Activated CD4-positive, alpha-beta memory T cell treated with anti-CD3 and anti-CD28 coated beads, Interleukin-2, amount 10 ng/mL, durations not matched to agents 7 days and 5 days (primary cell): Measurements from ENCODE around the gene RASGRF2. TPM values are rescaled to one million over a fixed set of nuclear protein-coding genes. Genes with fewer than 3 reads are reported as not detected.

Source experiments
- CTCF ChIA-PET: fragments of 350-600 bp; sonication (Branson Sonifier 250); formaldehyde crosslinking; loops from one replicate; lab custom pipeline; 2021; ENCODE audit warnings: antibody characterized with exemption, inconsistent platforms; lab: Charles Lee
- POLR2A ChIA-PET: fragments of 350-600 bp; sonication (Branson Sonifier 250); formaldehyde crosslinking; loops from one replicate; lab custom pipeline; 2021; ENCODE audit warnings: antibody characterized with exemption; lab: Charles Lee
- DNase-seq: peaks from one replicate; pipeline ENCODE4 v3.0.0-alpha.2; 2020
- H3K27ac Mint-ChIP-seq: one replicate; pipeline ENCODE4 v1.8.0; 2021; ENCODE audit warnings: mild to moderate bottlenecking, mixed read lengths
- H3K27me3 Mint-ChIP-seq: one replicate; pipeline ENCODE4 v1.8.0; 2021; ENCODE audit warnings: mixed read lengths
- H3K36me3 Mint-ChIP-seq: one replicate; pipeline ENCODE4 v1.8.0; 2021; ENCODE audit warnings: low read depth, mixed read lengths
- H3K4me1 Mint-ChIP-seq: one replicate; pipeline ENCODE4 v1.8.0; 2021; ENCODE audit warnings: mixed read lengths
- H3K4me3 Mint-ChIP-seq: one replicate; pipeline ENCODE4 v1.8.0; 2021; ENCODE audit warnings: mild to moderate bottlenecking, mixed read lengths
- H3K9me3 Mint-ChIP-seq: one replicate; pipeline ENCODE4 v1.8.0; 2021; ENCODE audit warnings: mixed read lengths
- total RNA-seq, 2 experiments: library from RNA; stranded (reverse); gene quantifications; one replicate each; pipeline ENCODE4 v1.2.3, GENCODE V29; 2021

RASGRF2 gene
- total RNA-seq, 2 experiments from 2014 or later = 2.4 to 3.3 TPM

GRCh38 chr5:80931411-80931810, 28.8 kb upstream of the RASGRF2 start:
- POLR2A ChIA-PET = no interaction called here
- no peak overlapping the region for H3K27ac Mint-ChIP-seq
- H3K9me3 Mint-ChIP-seq = no peaks in the 10 kb centered on the region
- H3K4me1 Mint-ChIP-seq = peaks cover 8% of the 10 kb centered on the region
- no peak overlapping the region for H3K4me3 Mint-ChIP-seq
- no peaks in the 10 kb centered on the region for H3K27me3 Mint-ChIP-seq
- CTCF ChIA-PET = interaction anchor here (0.6 to 1.5 kb wide), 2 partner anchors 14 to 177 kb away, joined by 3 to 6 read pairs; no protein-coding TSS in a partner anchor
- DNase-seq = no peak
- no peaks in the 10 kb centered on the region for H3K36me3 Mint-ChIP-seq

DNA sequence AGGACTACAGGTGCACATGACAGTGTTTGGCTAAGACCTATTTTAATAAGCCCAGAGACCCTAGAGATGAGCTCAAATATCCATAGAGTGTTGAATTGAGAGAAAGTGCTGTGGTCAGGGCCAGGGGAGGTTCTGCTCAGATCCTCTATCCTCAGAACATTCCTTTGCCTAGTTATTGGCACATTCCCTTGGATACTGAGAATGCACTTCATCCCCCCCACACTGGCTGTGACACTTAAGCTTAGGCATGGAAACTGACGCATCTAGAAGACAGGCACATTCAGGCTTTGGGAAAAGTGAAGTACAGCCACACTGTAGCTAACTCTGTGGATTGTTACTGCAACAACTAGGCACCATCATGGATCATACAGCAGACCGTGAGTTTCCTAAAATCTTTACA, 27.1 kb upstream of the RASGRF2 start:
- Mint-ChIP-seq H3K4me1 (peaks cover 6% of the 10 kb centered on the region), H3K4me3 (no peak overlapping the region), H3K27me3 (no peaks in the 10 kb centered on the region), H3K27ac (no peak overlapping the region), H3K9me3 (no peaks in the 10 kb centered on the region), H3K36me3 (no peaks in the 10 kb centered on the region)
- POLR2A ChIA-PET = no interaction called here
- CTCF ChIA-PET = no interaction called here
- DNase-seq = no peak

DNA sequence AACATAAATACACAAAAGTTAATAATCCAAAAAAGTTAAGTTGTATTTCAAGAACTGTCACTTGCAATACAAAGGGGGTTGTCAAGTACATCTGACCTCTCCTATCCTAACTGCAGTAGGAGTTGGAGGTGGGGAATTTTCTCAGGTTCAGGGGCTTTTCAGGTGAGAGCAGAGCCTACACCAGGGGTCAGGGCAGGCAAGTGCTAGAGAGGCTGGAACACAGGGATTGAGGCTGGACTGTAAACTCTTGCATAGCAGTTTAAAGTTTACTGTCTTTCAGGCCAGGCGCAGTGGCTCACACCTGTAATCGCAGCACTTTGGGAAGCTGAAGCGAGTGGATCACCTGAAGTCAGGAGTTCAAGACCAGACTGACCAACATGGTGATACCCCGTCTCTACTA, 25.4 kb upstream of the RASGRF2 start:
- ChIA-PET CTCF (no interaction called here), POLR2A (no interaction called here)
- no peak overlapping the region for H3K4me3 Mint-ChIP-seq
- DNase-seq = no peak
- no peaks in the 10 kb centered on the region for H3K36me3 Mint-ChIP-seq
- H3K9me3 Mint-ChIP-seq = peaks cover 2% of the 10 kb centered on the region
- peaks cover 6% of the 10 kb centered on the region for H3K4me1 Mint-ChIP-seq
- H3K27ac Mint-ChIP-seq = no peak overlapping the region
- H3K27me3 Mint-ChIP-seq = no peaks in the 10 kb centered on the region

DNA sequence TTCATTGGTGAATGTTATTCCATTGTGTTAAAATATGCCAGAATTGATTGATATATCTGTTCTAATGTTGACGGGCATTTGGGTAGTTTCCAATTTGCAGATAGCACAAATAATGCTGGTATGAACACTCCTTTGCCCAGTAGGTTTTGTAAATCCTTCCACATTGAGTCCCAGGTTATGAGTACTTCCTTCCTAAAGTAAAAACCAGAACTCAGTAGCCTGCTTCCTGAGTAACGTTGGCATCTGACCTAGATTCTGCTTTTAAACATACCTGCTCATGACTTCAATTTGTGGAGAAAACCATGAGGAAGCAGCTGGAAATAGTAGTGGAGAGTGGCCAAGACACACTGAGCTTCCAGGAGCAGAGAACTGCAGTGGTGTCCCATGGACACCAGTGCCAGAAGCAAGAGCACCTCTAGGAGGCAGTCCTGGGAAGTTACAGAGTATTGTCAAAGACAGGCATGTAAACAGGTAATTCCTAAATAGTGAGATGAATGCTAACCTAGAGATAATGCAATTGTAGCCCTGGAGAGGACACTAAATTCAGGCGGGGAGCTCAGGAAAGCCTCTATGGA, 24.3 kb upstream of the RASGRF2 start:
- Mint-ChIP-seq H3K27me3 (no peaks in the 10 kb centered on the region), H3K27ac (no peak overlapping the region), H3K9me3 (peaks cover 2% of the 10 kb centered on the region), H3K4me3 (no peak overlapping the region), H3K36me3 (no peaks in the 10 kb centered on the region), H3K4me1 (peaks cover 6% of the 10 kb centered on the region)
- DNase-seq = no peak
- CTCF ChIA-PET = interaction anchor here (0.6 to 0.7 kb wide), 2 partner anchors 19 to 63 kb away, joined by 3 to 5 read pairs; no protein-coding TSS in a partner anchor
- POLR2A ChIA-PET = no interaction called here

DNA sequence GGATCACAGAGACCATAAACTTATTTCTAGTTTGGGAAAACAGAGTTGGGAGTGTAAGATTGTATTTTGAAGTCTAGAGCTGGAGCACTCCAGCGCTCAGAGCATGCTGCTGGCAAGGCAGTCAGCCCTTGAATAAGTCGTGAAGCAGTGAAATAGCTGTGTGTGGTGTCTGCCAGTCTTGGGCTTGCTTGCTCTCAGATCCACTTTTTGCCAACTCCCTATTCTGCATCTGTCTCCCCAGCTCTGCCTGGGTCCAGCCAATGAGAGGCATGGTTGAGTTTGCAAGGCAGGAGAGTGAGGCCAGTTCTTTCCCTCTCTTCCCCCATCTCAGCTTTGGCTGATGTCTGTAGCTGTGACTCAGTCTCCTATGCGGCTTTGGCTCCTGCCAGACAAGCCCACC, 23.3 kb upstream of the RASGRF2 start:
- Mint-ChIP-seq H3K27ac (no peak overlapping the region), H3K27me3 (no peaks in the 10 kb centered on the region), H3K4me3 (no peak overlapping the region), H3K36me3 (no peaks in the 10 kb centered on the region), H3K9me3 (peaks cover 2% of the 10 kb centered on the region), H3K4me1 (peaks cover 6% of the 10 kb centered on the region)
- ChIA-PET CTCF (no interaction called here), POLR2A (no interaction called here)
- DNase-seq = no peak

- H3K36me3 Mint-ChIP-seq = no peaks in the 10 kb centered on the region
- DNase-seq = no peak
- H3K4me3 Mint-ChIP-seq = no peak overlapping the region
- H3K4me1 Mint-ChIP-seq = peaks cover 6% of the 10 kb centered on the region
- no peaks in the 10 kb centered on the region for H3K27me3 Mint-ChIP-seq
- peaks cover 2% of the 10 kb centered on the region for H3K9me3 Mint-ChIP-seq
- H3K27ac Mint-ChIP-seq = no peak overlapping the region
- CTCF ChIA-PET = no interaction called here
- POLR2A ChIA-PET = no interaction called here
Observed at GRCh38 chr5:80937584-80938356, 22.4 kb upstream of the RASGRF2 start.

GRCh38 chr5:80941496-80941895, 18.7 kb upstream of the RASGRF2 start:
- no peak for DNase-seq
- Mint-ChIP-seq H3K27me3 (no peaks in the 10 kb centered on the region), H3K4me1 (no peaks in the 10 kb centered on the region), H3K27ac (no peak overlapping the region), H3K4me3 (no peak overlapping the region), H3K9me3 (peaks cover 2% of the 10 kb centered on the region), H3K36me3 (no peaks in the 10 kb centered on the region)
- POLR2A ChIA-PET = no interaction called here
- CTCF ChIA-PET = no interaction called here

DNA sequence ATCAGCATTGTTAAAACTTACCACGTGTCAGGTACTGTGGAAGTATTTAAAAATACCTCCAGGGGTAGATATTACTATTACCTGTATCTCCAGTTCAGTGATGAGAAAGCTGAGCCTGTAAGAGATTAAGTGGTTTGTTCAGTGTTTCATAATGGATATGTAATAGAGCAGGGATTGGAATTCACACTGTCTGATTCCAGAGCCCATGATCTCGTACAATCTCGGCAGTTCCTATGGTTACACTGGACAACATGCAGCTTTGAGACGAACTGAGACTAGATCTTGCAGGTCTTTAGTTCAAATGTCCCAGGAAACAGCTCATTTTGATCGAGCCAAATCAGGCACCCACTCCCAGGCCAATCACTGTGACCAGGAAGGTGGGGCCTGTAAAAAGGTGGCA, 8.8 kb upstream of the RASGRF2 start:
- Mint-ChIP-seq H3K27me3 (peaks cover 1% of the 10 kb centered on the region), H3K36me3 (no peaks in the 10 kb centered on the region), H3K27ac (no peak overlapping the region), H3K4me3 (no peak overlapping the region), H3K4me1 (no peaks in the 10 kb centered on the region), H3K9me3 (no peaks in the 10 kb centered on the region)
- CTCF ChIA-PET = no interaction called here
- POLR2A ChIA-PET = no interaction called here
- no peak for DNase-seq

- H3K9me3 Mint-ChIP-seq = no peaks in the 10 kb centered on the region
- H3K36me3 Mint-ChIP-seq = no peaks in the 10 kb centered on the region
- no peak for DNase-seq
- H3K27me3 Mint-ChIP-seq = peaks cover 3% of the 10 kb centered on the region
- H3K4me3 Mint-ChIP-seq = no peak overlapping the region
- POLR2A ChIA-PET = no interaction called here
- peaks cover 11% of the 10 kb centered on the region for H3K4me1 Mint-ChIP-seq
- H3K27ac Mint-ChIP-seq = no peak overlapping the region
- CTCF ChIA-PET = interaction anchor here (0.7 kb wide), 1 partner anchor 73 kb away, joined by 4 read pairs; no protein-coding TSS in a partner anchor
Observed at GRCh38 chr5:80953587-80953986, 6.6 kb upstream of the RASGRF2 start.

DNA sequence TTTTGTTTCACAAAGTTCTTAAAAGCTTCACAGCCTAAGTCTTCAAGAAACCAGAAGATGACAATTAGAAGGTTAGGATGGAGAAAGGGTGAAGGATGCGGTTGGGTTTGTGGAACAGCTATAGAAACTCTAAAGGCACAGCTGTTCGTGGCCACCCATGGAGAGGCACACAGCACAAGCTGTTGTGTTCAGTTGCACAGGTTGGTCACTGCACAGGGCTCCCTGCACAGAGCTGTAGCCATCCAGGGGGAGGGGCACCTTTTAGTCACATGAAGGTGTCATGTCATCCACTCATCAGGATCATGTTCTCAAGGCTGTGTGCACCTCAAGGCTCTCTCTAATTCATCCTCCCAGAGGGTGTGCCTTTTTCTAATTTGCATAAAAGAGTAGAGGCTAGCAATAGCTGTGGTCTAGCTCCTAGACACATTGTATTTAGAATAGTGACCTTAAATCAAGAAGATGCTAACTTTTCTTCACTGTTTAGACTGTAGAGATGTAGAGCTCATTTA, 5.0 kb upstream of the RASGRF2 start:
- no peaks in the 10 kb centered on the region for H3K36me3 Mint-ChIP-seq
- POLR2A ChIA-PET = no interaction called here
- no peak overlapping the region for H3K27ac Mint-ChIP-seq
- DNase-seq = no peak
- no peak overlapping the region for H3K4me3 Mint-ChIP-seq
- no peaks in the 10 kb centered on the region for H3K9me3 Mint-ChIP-seq
- H3K27me3 Mint-ChIP-seq = peaks cover 10% of the 10 kb centered on the region
- CTCF ChIA-PET = interaction anchor here (1.1 to 1.4 kb wide), 2 partner anchors 51 to 153 kb away, joined by 3 to 4 read pairs; no protein-coding TSS in a partner anchor
- peaks cover 18% of the 10 kb centered on the region for H3K4me1 Mint-ChIP-seq

GRCh38 chr5:80956272-80956671, 3.9 kb upstream of the RASGRF2 start:
- H3K36me3 Mint-ChIP-seq = no peaks in the 10 kb centered on the region
- no peak overlapping the region for H3K4me3 Mint-ChIP-seq
- no peaks in the 10 kb centered on the region for H3K9me3 Mint-ChIP-seq
- peaks cover 13% of the 10 kb centered on the region for H3K27me3 Mint-ChIP-seq
- POLR2A ChIA-PET = no interaction called here
- peaks cover 21% of the 10 kb centered on the region for H3K4me1 Mint-ChIP-seq
- no peak for DNase-seq
- CTCF ChIA-PET = interaction anchor here (1.2 kb wide), 1 partner anchor 268 kb away, joined by 3 read pairs; no protein-coding TSS in a partner anchor
- no peak overlapping the region for H3K27ac Mint-ChIP-seq

DNA sequence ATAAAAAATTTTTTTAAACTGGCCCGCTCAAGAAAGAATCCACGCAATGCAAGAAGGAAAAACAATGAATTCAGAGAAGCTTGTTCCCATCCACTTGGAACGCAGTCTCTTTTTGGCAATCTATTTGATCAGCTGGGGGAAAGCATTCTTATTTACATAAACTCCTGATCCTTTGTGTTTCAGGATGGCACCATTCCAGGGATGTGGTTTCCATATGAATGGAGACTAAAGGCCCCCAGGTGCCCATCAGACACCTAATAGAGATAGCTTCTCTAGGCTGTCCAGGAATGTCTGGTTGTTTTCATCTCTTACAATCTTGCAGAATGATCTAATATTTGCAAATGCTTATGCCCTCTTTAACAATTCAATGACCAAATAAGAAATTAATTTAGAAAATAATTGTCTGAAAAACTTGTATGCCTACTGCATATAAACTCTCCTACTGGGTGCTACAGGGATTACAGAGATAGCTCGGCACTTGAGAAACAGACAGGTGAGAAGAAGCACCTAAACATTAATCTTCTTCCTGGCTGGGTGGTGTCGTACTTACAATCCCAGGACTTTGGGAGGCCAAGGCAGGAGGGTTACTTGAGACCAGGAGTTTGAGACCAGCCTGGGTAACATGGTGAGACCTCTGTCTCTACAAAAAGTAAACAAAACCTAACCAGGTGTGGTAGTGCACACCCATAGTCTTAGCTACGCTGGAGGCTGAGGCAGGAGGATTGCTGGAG, 3.0 kb upstream of the RASGRF2 start:
- ChIA-PET POLR2A (no interaction called here), CTCF (interaction anchor here (1.2 kb wide), 1 partner anchor 269 kb away, joined by 3 read pairs; no protein-coding TSS in a partner anchor)
- Mint-ChIP-seq H3K9me3 (no peaks in the 10 kb centered on the region), H3K4me3 (no peak overlapping the region), H3K36me3 (no peaks in the 10 kb centered on the region), H3K4me1 (peaks cover 30% of the 10 kb centered on the region), H3K27ac (no peak overlapping the region), H3K27me3 (peaks cover 19% of the 10 kb centered on the region)
- DNase-seq = no peak

- Mint-ChIP-seq H3K4me1 (peaks cover 39% of the 10 kb centered on the region), H3K4me3 (no peak overlapping the region)
Observed at GRCh38 chr5:80958616-80959015, 1.5 kb upstream of the RASGRF2 start.

More at GRCh38 chr5:80958616-80959015, 1.5 kb upstream of the RASGRF2 start:
- no peak for DNase-seq
- Mint-ChIP-seq H3K9me3 (no peaks in the 10 kb centered on the region), H3K27me3 (peaks cover 24% of the 10 kb centered on the region), H3K27ac (no peak overlapping the region), H3K36me3 (no peaks in the 10 kb centered on the region)
- POLR2A ChIA-PET = interaction anchor here (1.2 kb wide), 1 partner anchor 50 kb away, joined by 3 read pairs; no protein-coding TSS in a partner anchor
- CTCF ChIA-PET = no interaction called here
